Tibial nerve (tissue), 3 donors: ENCODE measurements around the gene YIPF2.

Source experiments
- POLR2A ChIP-seq, 2 donors: fragments of 450-650 bp; IDR thresholded peaks; one replicate each; pipeline ENCODE4 v1.6.1; 2017; ENCODE audit warnings: antibody characterized with exemption in 2 of 2, mild to moderate bottlenecking in 2 of 2, moderate library complexity in 2 of 2
- TF ChIP-seq, protein P1 (sequence below), 5 experiments: fragments of 200-600 bp in 3 of 5; fragments of 450-650 bp in 2 of 5; sonication (generic) in 3 of 5; IDR thresholded peaks; one replicate each; pipeline ENCODE4 v1.5.1; 2016 to 2019; ENCODE audit warnings: antibody characterized with exemption in 5 of 5, mild to moderate bottlenecking in 3 of 5, moderate library complexity in 2 of 5

DNA sequence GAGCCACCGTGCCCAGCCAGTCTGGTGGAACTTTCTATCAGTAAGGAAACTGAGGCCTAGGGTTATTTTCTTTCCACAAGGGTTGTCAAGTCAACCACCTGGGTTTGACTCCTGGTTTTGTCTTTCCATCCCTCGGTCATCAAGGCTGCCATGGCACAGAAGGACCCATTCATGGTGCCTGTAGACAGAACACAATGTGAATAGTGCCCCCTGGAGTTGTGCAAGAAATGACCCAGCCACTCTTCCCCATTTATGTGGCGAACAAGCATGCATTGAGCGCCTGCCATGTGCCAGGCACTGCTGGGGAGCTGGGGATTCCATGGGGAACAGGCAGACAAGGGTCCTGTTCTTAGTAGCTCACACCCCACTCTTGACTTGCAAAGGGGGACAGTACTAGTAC, 36.5 kb upstream of the YIPF2 start:
- TF ChIP-seq, protein P1, sequence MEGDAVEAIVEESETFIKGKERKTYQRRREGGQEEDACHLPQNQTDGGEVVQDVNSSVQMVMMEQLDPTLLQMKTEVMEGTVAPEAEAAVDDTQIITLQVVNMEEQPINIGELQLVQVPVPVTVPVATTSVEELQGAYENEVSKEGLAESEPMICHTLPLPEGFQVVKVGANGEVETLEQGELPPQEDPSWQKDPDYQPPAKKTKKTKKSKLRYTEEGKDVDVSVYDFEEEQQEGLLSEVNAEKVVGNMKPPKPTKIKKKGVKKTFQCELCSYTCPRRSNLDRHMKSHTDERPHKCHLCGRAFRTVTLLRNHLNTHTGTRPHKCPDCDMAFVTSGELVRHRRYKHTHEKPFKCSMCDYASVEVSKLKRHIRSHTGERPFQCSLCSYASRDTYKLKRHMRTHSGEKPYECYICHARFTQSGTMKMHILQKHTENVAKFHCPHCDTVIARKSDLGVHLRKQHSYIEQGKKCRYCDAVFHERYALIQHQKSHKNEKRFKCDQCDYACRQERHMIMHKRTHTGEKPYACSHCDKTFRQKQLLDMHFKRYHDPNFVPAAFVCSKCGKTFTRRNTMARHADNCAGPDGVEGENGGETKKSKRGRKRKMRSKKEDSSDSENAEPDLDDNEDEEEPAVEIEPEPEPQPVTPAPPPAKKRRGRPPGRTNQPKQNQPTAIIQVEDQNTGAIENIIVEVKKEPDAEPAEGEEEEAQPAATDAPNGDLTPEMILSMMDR (IDR thresholded peaks at IDR 0.05): no peak
- no peak for TF ChIP-seq POLR2A (IDR thresholded peaks at IDR 0.05)
